ENCODE measurements around the gene SLC35G2.

DNA sequence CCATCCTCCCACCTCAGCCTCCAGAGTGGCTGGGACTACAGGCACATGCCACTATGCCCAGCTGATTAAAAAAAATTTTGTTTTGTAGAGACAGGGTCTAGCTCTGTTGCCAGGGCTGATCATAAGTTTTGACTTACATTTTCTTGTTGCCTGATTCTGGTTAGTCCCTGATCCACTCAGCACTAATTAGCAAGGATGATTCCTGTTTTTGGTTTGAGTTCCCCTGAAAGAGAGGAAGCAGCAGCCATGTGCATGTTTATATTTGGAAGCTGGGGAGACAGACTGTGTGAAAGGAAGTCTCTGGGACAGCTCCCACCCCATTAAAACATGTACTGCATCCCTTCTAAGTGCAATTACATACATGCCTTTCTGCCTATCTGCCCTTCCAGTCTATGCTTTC lies 39.5 kb downstream of the SLC35G2 start:
- TF ChIP-seq, protein P1, sequence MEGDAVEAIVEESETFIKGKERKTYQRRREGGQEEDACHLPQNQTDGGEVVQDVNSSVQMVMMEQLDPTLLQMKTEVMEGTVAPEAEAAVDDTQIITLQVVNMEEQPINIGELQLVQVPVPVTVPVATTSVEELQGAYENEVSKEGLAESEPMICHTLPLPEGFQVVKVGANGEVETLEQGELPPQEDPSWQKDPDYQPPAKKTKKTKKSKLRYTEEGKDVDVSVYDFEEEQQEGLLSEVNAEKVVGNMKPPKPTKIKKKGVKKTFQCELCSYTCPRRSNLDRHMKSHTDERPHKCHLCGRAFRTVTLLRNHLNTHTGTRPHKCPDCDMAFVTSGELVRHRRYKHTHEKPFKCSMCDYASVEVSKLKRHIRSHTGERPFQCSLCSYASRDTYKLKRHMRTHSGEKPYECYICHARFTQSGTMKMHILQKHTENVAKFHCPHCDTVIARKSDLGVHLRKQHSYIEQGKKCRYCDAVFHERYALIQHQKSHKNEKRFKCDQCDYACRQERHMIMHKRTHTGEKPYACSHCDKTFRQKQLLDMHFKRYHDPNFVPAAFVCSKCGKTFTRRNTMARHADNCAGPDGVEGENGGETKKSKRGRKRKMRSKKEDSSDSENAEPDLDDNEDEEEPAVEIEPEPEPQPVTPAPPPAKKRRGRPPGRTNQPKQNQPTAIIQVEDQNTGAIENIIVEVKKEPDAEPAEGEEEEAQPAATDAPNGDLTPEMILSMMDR (conservative IDR thresholded peaks at IDR 0.05; ENCODE audit: low read depth, low read length): no peak
- no peak for TF ChIP-seq EZH2 (IDR thresholded peaks at IDR 0.05; ENCODE audit: borderline replicate concordance, low read depth, low read length, poor library complexity, severe bottlenecking)
